ENCODE data around the gene CLDND2. TPM values are rescaled to one million over a fixed set of nuclear protein-coding genes. Genes with fewer than 3 reads are reported as not detected.

Gene CLDND2
- total and polyA plus RNA-seq, 10 of the 15 experiments (the other 5 are each of a cell fraction or from before 2014, with no cell fraction given) = 0.24 to 7.1 (median 1.8) TPM; not detected in 1

GRCh38 chr19:51375504-51376221 lies 6.9 kb upstream of the CLDND2 start (continued):
- TF ChIP-seq PRDM15 (CRISPR knock-in tag; IDR thresholded peaks at IDR 0.05) = no peak
- no peak for TF ChIP-seq SPI1 (IDR thresholded peaks at IDR 0.05; ENCODE audit: borderline replicate concordance, insufficient read depth, low read depth, low read length)
- TF ChIP-seq SRF (IDR thresholded peaks at IDR 0.05; ENCODE audit: low read depth in 2 of 2, low read length in 2 of 2) = no peak
- peak; percentile 73 for TF ChIP-seq RELB (IDR thresholded peaks at IDR 0.05; ENCODE audit: low read depth)
- no peak for TF ChIP-seq IRF4 (IDR thresholded peaks at IDR 0.05; ENCODE audit: low read depth, low read length)
- no peak for TF ChIP-seq POLR2AphosphoS5 (IDR thresholded peaks at IDR 0.05; ENCODE audit: low read length)
- no peak for TF ChIP-seq BACH1 (IDR thresholded peaks at IDR 0.05; ENCODE audit: borderline replicate concordance)
- TF ChIP-seq NR2F1 (conservative IDR thresholded peaks at IDR 0.05) = peak; percentile 80
- TF ChIP-seq TARDBP (IDR thresholded peaks at IDR 0.05; ENCODE audit: borderline replicate concordance) = no peak
- peak; percentile 47; the same call in 1 of the 2 replicates for TF ChIP-seq PAX5 (IDR thresholded peaks at IDR 0.05; ENCODE audit: borderline replicate concordance, low read depth, low read length)
- no peak for TF ChIP-seq ZNF622 (IDR thresholded peaks at IDR 0.05)
- TF ChIP-seq, protein P1, sequence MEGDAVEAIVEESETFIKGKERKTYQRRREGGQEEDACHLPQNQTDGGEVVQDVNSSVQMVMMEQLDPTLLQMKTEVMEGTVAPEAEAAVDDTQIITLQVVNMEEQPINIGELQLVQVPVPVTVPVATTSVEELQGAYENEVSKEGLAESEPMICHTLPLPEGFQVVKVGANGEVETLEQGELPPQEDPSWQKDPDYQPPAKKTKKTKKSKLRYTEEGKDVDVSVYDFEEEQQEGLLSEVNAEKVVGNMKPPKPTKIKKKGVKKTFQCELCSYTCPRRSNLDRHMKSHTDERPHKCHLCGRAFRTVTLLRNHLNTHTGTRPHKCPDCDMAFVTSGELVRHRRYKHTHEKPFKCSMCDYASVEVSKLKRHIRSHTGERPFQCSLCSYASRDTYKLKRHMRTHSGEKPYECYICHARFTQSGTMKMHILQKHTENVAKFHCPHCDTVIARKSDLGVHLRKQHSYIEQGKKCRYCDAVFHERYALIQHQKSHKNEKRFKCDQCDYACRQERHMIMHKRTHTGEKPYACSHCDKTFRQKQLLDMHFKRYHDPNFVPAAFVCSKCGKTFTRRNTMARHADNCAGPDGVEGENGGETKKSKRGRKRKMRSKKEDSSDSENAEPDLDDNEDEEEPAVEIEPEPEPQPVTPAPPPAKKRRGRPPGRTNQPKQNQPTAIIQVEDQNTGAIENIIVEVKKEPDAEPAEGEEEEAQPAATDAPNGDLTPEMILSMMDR (IDR thresholded peaks at IDR 0.05 in 2 of 3, conservative IDR thresholded peaks at IDR 0.05 in 1 of 3; ENCODE audit: control insufficient read depth in 2 of 3, extremely low read depth in 1 of 3, insufficient read depth in 1 of 3, low read depth in 3 of 3, low read length in 3 of 3) = no peak
- TF ChIP-seq ZNF274 (IDR thresholded peaks at IDR 0.05; ENCODE audit: insufficient read depth, insufficient read length) = no peak
- no peak for TF ChIP-seq PML (IDR thresholded peaks at IDR 0.05; ENCODE audit: low read length)
- TF ChIP-seq NBN (IDR thresholded peaks at IDR 0.05) = no peak
- TF ChIP-seq EZH2 (IDR thresholded peaks at IDR 0.05; ENCODE audit: borderline replicate concordance, control insufficient read depth, low read depth, low read length) = no peak
- no peak for TF ChIP-seq ETV6 (conservative IDR thresholded peaks at IDR 0.05 in 1 of 2, IDR thresholded peaks at IDR 0.05 in 1 of 2; ENCODE audit: borderline replicate concordance in 1 of 2, low read depth in 1 of 2)
- TF ChIP-seq, protein P2, sequence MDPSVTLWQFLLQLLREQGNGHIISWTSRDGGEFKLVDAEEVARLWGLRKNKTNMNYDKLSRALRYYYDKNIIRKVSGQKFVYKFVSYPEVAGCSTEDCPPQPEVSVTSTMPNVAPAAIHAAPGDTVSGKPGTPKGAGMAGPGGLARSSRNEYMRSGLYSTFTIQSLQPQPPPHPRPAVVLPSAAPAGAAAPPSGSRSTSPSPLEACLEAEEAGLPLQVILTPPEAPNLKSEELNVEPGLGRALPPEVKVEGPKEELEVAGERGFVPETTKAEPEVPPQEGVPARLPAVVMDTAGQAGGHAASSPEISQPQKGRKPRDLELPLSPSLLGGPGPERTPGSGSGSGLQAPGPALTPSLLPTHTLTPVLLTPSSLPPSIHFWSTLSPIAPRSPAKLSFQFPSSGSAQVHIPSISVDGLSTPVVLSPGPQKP (IDR thresholded peaks at IDR 0.05; ENCODE audit: low read depth, low read length) = no peak
- TF ChIP-seq KAT2A (conservative IDR thresholded peaks at IDR 0.05; ENCODE audit: control insufficient read depth, low read depth, low read length) = no peak
- TF ChIP-seq RELA (IDR thresholded peaks at IDR 0.05; ENCODE audit: borderline replicate concordance, partially characterized antibody) = no peak
- no peak for TF ChIP-seq SMAD1 (IDR thresholded peaks at IDR 0.05; ENCODE audit: low read depth, partially characterized antibody)
- no peak for TF ChIP-seq NFYA (IDR thresholded peaks at IDR 0.05; ENCODE audit: borderline replicate concordance, low read depth, low read length)
